CMK (cell line): ENCODE measurements around the gene EML3.
"Not testable (repeated sequence)": the region's sequence is repeated elsewhere in the genome, so short reads cannot be mapped to it uniquely, and the experiment has no call there.

Experiments
- DNase-seq: peaks from one replicate; pipeline ENCODE4 v3.0.0-alpha.2; 2010; ENCODE audit warnings: low read depth

EML3 gene

DNA sequence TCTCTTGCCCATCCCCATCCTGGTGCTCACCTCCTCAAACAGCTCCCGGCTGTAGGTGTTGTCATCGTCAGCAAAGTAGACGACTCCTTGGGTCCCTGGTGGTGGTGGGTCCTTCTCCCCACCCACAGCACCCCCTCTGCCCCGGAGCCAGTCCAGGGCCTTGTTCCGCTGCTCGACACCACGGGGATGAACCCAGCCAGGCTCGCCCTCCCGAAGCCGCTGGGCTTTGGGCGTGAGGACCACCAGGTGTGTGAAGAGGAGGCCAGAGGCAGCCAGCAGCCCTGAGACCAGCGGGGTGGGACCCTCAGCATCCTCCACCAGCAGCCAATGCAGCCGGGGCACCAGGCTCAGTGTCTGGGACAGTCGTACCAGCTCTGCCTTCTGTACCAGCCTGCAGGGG lies 4.4 kb upstream of the EML3 start:
- not testable (repeated sequence) for DNase-seq

- no peak for DNase-seq
Measured at GRCh38 chr11:62615521-62615920, 2.9 kb upstream of the EML3 start.

DNA sequence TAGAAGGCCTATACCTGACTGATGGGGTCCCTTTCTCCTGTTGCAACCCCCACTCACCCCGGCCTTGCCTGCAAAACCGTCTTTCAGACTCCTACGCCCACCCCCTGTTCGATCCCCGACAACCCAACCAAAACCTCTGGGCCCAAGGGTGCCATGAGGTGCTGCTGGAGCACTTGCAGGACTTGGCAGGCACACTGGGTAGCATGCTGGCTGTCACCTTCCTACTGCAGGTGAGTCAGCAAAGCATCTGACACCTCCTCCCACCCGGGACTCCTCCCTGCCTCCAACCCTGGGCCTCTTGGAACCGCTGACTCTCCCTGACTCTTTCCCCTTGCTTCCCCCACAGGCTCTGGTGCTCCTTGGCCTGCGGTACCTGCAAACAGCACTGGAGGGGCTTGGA lies 1.7 kb upstream of the EML3 start:
- no peak for DNase-seq

- no peak for DNase-seq
Measured at GRCh38 chr11:62613291-62613778, 760 bp upstream of the EML3 start.

DNA sequence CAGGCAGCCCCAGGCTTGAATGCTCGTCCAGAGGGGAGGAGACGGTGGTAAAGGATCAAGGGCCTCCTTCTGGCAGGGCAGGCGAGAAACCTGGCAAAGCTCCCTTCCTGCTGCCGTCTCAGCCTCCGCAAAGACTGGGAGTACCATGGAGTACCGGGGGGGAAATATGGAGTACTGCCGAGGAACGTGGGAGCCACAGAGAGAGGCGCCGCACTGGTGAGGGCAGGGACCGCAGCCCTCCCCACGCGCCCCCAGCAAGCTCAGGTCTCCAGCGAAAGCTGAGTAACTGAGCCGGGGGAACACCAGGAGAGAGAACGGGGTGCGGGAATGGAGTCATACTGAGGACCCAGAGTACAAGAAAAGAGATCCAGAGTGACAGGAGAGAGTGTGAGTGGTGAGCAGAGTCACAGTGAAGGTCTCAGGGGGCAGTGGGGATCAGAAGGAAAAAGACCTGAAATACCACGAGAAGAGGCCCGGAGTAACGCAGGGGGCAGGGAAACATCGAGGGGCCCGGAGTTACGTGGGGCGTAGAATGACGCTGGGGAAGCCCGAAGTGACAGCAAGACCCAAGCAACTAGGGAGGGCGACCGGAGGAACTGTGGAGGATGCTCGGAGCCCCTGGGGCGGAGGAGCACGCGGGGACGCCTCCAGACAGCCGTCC lies 740 bp downstream of the EML3 start:
- no peak for DNase-seq

DNA sequence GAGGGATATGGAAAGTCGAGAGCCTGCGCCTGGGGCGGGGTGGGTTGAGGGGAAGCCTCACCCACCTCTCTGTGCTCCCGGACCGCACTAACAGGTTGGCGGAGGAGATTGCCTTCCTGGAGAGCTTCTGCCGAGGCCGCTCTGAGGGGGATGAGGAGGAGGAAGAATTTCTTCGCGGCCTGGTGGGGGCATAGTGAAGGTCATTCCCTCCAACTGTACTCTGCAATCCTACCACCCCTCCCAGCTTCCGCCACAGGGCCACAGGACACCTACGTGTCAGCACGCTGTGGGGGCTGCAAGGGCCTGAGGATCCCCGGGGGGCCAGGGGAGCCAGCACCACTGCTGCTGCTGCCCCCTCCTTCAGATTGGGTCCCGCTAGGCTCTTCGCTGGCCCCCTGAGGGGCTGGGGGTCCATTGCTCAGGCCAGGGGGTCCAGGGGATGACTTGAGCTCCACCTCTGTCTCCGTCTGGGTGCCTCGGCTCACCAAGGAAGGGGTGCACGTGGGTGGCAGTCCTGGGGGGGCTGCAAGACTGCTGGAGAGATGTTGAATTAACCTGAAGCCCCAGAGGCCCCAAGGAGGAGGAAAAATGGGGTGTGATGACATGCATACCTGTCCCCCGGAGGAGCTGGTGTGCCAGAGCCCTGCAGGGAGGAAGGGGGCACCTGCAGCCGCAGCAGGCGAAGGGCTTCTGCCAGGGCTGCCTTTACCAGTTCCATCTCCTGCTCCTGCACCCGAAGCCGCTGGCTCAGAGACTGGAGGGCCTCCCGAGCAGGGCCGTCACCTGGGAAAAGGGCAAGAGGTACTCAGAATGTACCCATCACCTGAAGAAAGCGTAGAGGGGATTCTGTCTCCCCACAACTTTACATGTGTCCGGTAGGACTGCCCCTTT lies 1.5 kb downstream of the EML3 start:
- DNase-seq: no peak

DNA sequence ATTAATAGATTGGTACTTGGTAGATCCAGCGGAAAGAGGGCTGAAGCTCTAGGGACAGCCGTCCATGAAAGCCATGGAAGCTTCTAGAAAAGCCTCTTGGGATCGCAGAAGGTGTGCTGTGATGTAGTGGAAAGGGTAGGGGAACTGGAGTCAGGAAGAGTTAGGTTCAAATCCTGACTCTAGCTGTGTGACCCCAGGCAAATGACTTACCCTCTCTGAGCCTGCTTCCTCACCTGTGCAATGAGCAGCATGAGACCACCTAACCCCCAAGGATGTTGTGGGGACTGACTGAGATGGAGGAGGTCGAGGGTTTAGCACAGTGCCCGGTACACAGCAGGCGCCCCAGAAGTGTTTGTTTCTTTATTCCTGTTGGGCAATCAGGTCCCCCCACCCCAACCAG lies 2.2 kb downstream of the EML3 start:
- no peak for DNase-seq

DNA sequence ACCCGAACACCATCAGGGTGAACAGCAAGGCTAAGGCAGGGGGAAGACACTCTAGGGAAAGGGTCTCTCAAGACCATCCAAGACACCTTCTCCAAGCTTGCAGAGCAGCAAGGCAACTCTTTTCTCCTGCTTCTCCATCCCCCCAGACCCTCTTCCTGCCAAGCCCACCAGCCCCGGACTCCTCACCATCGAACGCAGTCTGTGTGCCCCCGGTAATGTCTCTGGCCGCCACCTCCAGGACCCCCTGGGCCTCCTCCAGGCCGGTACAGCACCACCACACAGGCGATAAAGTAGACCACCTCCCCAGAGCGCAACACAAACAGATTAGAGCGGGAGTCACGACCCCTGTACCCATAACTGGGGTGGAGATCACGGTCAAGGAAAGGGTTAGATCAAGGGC lies 3.8 kb downstream of the EML3 start:
- no peak for DNase-seq

DNA sequence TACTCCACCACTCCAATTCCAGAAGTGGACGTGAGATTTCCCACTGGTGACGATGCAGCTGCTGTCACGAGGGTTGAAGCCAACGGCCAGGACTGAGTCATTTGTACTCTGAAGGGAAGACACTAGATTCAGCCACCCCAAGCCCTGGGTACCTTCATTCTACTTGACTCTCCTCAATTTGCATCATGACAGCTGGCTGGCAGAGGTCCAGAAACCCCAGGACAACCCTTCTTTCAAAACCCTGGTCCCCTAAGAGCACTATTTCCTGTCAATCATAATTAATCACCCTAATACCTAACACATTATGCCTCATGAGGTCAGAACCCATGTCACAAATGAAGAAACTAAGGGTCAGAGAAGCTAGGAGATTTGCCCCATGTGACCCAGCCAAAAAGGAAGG lies 4.9 kb downstream of the EML3 start:
- DNase-seq: no peak

DNA sequence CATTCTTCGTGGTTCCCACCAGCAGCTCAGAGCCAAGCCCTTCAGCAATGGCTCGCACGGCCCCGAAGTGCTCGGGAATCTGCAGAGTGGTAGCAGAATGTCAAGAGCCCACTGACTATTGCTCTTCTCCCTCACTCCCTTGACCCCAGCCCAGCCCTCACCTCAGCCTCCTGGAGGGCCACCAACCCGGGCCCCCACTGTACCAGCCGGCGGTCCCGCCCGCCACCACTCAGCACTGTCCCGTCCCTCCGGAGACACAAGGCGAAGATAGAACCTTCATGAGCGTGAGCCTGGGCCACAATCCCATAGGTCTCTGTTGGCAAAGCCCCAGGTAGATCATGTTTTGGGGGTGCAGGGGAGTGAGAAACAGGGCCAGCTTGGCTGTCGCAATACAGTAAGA lies 6.7 kb downstream of the EML3 start:
- DNase-seq: no peak

DNA sequence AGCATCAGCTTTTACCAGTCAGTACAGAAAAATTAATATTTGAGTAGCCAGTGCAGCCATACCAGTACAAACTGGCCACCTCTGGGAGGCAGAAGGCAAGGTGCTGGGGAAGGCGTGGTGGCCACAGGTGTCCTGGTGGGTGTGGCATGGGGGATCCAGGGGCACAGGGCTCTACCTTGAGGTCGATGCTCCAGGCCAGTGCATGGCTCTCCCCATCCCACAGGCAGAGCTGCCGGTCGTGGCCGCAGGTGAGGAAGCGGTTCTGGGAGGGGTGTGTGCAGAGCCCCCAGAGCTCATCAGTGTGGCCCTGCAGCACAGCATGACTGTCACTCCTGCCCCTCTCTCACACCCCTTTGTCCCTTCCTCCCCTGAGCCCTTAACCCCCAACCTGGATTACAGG lies 7.1 kb downstream of the EML3 start:
- DNase-seq: no peak

DNA sequence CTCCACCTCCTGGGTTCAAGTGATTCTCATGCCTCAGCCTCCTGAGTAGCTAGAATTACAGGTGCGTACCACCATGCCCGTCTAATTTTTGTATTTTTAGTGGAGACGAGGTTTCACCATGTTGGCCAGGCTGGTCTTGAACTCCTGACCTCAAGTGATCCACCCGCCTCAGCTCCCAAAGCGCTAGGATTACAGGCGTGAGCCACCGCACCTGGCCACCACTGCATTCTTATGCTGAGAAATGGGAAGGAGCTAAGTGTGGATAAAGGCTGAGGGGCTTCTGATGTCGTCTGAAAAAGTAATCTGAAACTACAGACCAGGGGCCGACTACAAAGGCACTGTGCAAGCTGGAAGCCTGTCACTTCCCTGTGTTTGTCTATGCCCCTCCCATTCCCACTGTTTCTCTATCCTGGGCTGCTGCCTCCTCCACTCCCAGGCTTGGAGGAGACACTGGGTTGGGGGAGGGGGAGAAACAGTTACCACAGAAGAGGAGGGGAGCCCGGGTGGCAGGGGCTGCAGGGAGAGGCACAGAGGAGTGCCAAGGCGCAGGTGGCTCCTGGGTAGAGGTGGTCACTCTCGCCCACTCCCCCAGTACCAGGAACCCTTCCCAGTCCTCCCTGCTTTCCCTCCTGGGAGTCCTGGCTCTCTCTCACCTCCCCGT lies 8.0 kb downstream of the EML3 start:
- no peak for DNase-seq

DNA sequence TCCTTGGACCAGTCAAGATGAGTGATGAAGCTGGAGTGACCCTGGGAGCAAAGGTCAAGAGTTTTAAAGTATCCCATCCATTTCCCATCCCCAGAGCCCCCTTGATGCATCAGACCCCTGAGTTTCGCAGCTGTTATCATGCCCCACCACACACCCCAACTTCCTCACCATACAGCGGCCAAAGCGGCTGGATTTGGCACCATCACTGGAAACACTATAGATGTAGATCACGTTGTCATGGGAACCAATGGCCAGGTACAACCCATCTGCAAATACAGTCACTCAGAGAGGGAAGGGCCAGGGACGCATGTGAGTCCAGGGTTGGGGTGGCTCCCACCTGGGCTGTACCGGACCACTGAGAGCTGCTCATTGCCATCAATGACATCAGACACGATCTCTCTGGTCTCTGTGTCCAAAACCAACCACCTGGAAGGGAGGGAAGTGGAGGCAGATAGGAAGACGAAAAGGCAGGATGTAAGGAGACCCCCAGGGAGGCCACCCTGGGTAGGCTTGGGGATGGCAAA lies 8.7 kb downstream of the EML3 start:
- DNase-seq: no peak

- DNase-seq: no peak
Measured at GRCh38 chr11:62603072-62603408, 9.5 kb downstream of the EML3 start.

DNA sequence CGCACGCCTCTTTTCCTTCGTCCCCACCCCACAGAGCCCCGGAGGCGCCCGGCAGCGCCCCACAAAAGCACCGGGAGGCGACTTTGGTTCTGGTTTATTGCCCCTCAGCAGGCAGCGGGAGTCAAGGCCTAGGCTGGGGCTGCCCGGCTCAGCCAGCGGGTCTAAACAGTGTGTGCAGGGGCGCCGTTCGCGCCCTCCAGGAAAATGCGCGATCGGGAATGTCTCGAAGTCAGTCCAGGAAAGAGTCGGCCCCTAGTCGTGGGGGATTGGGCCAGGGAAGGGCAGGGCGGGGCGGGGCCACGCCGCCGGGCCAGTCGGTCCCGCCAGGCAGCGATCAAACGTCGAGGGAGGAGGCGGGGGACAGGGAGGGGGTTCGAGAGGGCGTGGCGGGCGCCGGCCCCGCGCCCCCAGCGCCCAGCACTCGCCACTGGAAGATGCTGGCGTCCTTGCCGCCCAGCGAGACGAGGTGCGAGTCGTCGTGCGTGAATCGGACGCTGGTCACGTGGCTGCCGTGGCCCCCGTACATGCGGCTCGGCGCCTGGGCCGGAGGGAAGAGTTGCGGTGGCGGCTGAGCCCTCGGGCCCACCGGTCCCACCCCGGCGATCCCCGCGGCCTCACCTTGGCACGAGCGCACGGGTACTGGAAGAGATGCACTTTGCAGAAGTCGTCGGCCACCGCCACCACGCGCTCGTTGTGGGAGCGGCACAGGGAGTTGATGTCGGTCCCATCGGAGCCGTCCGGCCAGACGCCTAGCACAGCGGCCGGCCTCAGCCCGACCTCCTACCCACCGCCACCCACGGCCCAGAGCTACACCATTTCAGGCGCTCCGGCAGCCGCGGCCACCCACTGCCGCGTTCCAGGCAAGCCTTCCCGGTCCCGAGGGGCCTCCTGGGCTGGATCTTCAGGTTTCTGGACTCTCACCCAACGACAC lies 10.2 kb downstream of the EML3 start:
- DNase-seq: no peak

- peak; percentile 87 for DNase-seq
Measured at GRCh38 chr11:62601372-62602140, 11.0 kb downstream of the EML3 start, which contains the start of gene MTA2. TSS of gene MTA2 (minus strand) at chr11:62601865. CDS start at chr11:62601450, 415 bp downstream.

- no peak for DNase-seq
Measured at GRCh38 chr11:62601122-62601371, 11.5 kb downstream of the EML3 start.

- DNase-seq: no peak
Measured at GRCh38 chr11:62600367-62601121, 12.0 kb downstream of the EML3 start.

DNA sequence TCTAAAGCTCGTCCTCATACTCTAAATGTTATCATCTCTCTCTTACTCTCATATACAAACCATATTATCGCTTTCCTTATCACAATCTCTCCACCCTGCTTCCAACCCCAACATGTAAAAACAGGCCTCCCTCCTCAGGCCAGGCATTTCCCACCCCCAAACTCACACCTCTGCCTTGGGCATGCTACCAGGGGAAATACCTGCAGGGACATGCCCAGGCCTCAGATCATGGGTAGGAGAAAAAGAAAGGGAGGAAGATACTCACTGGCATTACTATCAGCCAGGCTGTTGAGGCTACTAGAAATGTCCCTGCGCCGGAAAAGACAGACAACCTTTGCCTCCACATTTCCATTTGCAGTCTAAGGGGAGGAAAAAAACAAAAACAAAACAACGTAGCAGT lies 12.7 kb downstream of the EML3 start:
- DNase-seq: no peak

- DNase-seq: peak; percentile 98
Measured at GRCh38 chr11:62599069-62599696, 13.4 kb downstream of the EML3 start.
